Mucosa of descending colon (tissue), 3 donors: Measurements from ENCODE around the gene CDKN3. TPM values are rescaled to one million over a fixed set of nuclear protein-coding genes. Genes with fewer than 3 reads are reported as not detected.

Experiments used
- ATAC-seq: fragments of 200-7000 bp; cut with Tn5 transposase; one replicate; pipeline ENCODE4 v1.9.1; 2020; ENCODE audit warnings: mild to moderate bottlenecking, moderate library complexity
- DNase-seq, 3 donors: peaks; one replicate each; pipeline ENCODE4 v3.0.0-alpha.2; 2020
- H3K36me3 ChIP-seq: fragments of 200-600 bp; one replicate; pipeline ENCODE4 v1.8.0; 2021; ENCODE audit warnings: low read depth, mild to moderate bottlenecking
- H3K4me1 ChIP-seq: fragments of 200-600 bp; one replicate; pipeline ENCODE4 v1.8.0; 2021; ENCODE audit warnings: low read depth, mild to moderate bottlenecking
- H3K4me3 ChIP-seq: fragments of 200-600 bp; one replicate; pipeline ENCODE4 v1.8.0; 2021; ENCODE audit warnings: mild to moderate bottlenecking
- H3K9me3 ChIP-seq: fragments of 200-600 bp; one replicate; pipeline ENCODE4 v1.8.0; 2021; ENCODE audit warnings: mild to moderate bottlenecking
- CTCF ChIP-seq: fragments of 200-600 bp; IDR thresholded peaks from one replicate; pipeline ENCODE4 v1.8.0; 2022; ENCODE audit warnings: antibody characterized with exemption, mild to moderate bottlenecking
- intact Hi-C, 2 donors: fragments of 100-400 bp; cut with DNase I in 1 of 2; cut with micrococcal nuclease in 1 of 2; formaldehyde crosslinking; loops; one replicate each; pipeline versions ENCODE4 v1.11.0 to v1.11.1; 2022; cut with DNase I, micrococcal nuclease
- long read RNA-seq, 2 donors: library from polyadenylated mRNA; unstranded; transcript quantifications; one replicate each; pipeline ENCODE4 v2.0.0, GENCODE V29; 2019 to 2021
- total RNA-seq, 3 donors: library from RNA; stranded (reverse); fragmentation: NEBNext Ultra II Directional in 2 of 3; extraction: Animal tissue kit (Norgen Biotek cat#: 25700) in 2 of 3; gene quantifications; one replicate each; pipeline versions ENCODE4 v1.2.1 to v1.2.4, GENCODE V29; 2021 to 2023
- donor health status: DM: no; HTN: no; CAD: no; lungs with moderate emphysema.
- donor health status: DM: no; HTN: no; CAD: no.
- donor health status: DM: no; HTN: yes; CAD: no.

CDKN3 gene, protein sequence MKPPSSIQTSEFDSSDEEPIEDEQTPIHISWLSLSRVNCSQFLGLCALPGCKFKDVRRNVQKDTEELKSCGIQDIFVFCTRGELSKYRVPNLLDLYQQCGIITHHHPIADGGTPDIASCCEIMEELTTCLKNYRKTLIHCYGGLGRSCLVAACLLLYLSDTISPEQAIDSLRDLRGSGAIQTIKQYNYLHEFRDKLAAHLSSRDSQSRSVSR
- total RNA-seq: 10 to 100 TPM in 1 of 3 donors, 1 to 10 TPM in 2; 1.7 to 18.2 (median 3.4) TPM
- long read RNA-seq, donor 1, partial matches to known transcripts: 0 of 1 reads
- long read RNA-seq, donor 1, other reads (novel, unspliced or antisense): 0 of 1 reads
- long read RNA-seq, donor 2, transcript CDKN3-202 (8 exons, 893 nt): major isoform, 14 of 19 reads
- long read RNA-seq, donor 2, partial matches to known transcripts: 3 of 19 reads
- long read RNA-seq, donor 2, other reads (novel, unspliced or antisense): 2 of 19 reads

GRCh38 chr14:54396493-54397335, at the start of gene CDKN3:
CDKN3 (plus strand) TSS chr14:54397007; CDS start chr14:54397069, 62 bp downstream.
- ATAC-seq (peak; percentile 98), DNase-seq (peak; percentile 98 to 99 (median 99))
- TF ChIP-seq CTCF: peak; percentile 74
- no peaks in the 10 kb centered on the region for H3K36me3 ChIP-seq
- H3K9me3 ChIP-seq: no peaks in the 10 kb centered on the region
- peaks cover 4% of the 10 kb centered on the region for H3K4me1 ChIP-seq
- intact Hi-C loops: no loop called here
- H3K4me3 ChIP-seq: peak within 1 kb of the TSS; percentile 47

- no peak overlapping the region for H3K4me3 ChIP-seq
- H3K9me3 ChIP-seq: no peaks in the 10 kb centered on the region
- TF ChIP-seq CTCF: no peak
- ATAC-seq (no peak), DNase-seq (no peak)
- intact Hi-C loops: loop anchor here in 1 of 2 donors (10.0 kb wide), 1 partner anchor 1052 kb away; no protein-coding TSS in a partner anchor
- no peaks in the 10 kb centered on the region for H3K36me3 ChIP-seq
- H3K4me1 ChIP-seq: peaks cover 8% of the 10 kb centered on the region
Measured at GRCh38 chr14:54347044-54347443, 49.8 kb upstream of the CDKN3 start.

- DNase-seq (peak in 1 of 3 donors; percentile 61), ATAC-seq (peak; percentile 90)
Measured at GRCh38 chr14:54348001-54348611, 48.7 kb upstream of the CDKN3 start.

DNA sequence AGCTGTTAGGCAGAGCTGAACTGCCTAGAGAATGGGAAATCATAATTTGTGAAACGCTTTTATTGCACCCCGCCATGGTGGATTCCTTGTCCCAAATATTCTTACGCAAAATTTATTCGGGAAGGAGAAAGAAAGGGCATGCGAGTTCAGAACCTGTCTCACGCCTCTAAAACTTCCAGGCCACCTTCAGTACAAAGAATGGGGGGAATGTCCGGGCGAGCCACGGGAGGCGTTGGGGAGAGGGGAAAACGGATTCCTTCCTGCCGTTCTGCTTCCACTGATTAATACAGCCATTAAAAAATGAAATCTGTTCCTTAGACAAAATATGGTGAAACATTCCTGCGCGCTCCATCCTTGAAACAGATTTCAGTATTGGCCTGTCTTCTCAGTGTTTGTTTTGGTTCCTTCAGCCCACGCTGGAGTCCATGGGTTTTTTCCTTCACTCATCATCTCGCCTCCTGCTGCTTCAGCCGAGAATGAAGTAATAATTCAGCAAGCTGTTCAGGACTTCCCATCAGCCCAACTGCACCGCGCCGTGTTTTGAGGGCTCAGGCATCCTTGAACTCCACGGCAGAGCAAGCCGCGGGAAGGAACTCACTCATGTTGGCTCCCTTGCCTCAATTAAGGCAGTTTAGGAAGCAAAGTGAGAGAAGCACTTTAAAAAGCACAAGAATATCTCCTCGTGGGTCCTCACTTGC, 47.7 kb upstream of the CDKN3 start:
- H3K4me1 ChIP-seq: peaks cover 9% of the 10 kb centered on the region
- TF ChIP-seq CTCF: no peak
- ATAC-seq (no peak), DNase-seq (no peak)
- intact Hi-C loops: loop anchor here in 1 of 2 donors (1.0 to 10.0 kb wide), 2 partner anchors 810 to 1054 kb away; no protein-coding TSS in a partner anchor
- H3K4me3 ChIP-seq: no peak overlapping the region
- H3K36me3 ChIP-seq: no peaks in the 10 kb centered on the region
- no peaks in the 10 kb centered on the region for H3K9me3 ChIP-seq

More at GRCh38 chr14:54348001-54348611, 48.7 kb upstream of the CDKN3 start:
- Histone ChIP-seq H3K4me3 (no peak overlapping the region), H3K9me3 (no peaks in the 10 kb centered on the region), H3K36me3 (no peaks in the 10 kb centered on the region), H3K4me1 (peaks cover 8% of the 10 kb centered on the region)
- intact Hi-C loops: loop anchor here in 1 of 2 donors (1.0 to 10.0 kb wide), 2 partner anchors 809 to 1053 kb away; no protein-coding TSS in a partner anchor
- TF ChIP-seq CTCF: peak; percentile 35
